22Rv1 (cell line): ENCODE data around the gene DLL3.

Experiments
- CTCF ChIP-seq: fragments of 450-650 bp; IDR thresholded peaks from 2 replicates; pipeline ENCODE4 v1.5.1; 2017; ENCODE audit warnings: mild to moderate bottlenecking
- ZFX ChIP-seq: fragments of 450-650 bp; IDR thresholded peaks from 2 replicates; pipeline ENCODE4 v1.6.1; 2017; ENCODE audit warnings: antibody characterized with exemption, borderline replicate concordance

- TF ChIP-seq CTCF, result no peak
- TF ChIP-seq ZFX, result no peak
These were observed 25.9 kb upstream of the DLL3 start for GRCh38 chr19:39472746-39473442.
